ENCODE results near the gene CDK6. TPM values are rescaled to one million over a fixed set of nuclear protein-coding genes. Genes with fewer than 3 reads are reported as not detected.
A peak's percentile ranks its signal among the peaks of the same experiment; 100 is the strongest.

The CDK6 gene
- total RNA-seq, 4 donors from 2014 or later, result 58.1 to 79.1 (median 68.3) TPM

DNA sequence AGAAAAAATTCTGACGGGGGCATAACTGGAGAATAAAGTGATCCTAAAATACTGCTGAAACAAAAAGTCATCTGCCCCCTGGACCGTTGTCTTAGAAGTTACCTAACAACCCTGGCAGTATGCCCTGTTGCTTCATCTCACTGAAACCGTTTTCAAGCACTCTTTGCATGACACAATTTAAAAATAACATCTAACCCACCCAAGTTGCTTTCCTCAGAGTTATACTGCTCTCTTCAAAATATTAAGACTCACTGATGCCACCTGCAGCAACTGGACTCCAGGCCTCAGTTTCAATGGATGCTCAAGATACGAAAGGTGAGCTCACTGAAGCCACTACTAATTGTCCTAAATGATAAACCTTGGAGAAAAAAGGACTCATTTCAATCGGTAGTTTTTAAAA lies 57.4 kb downstream of the CDK6 start:
- H3K36me3 ChIP-seq, result no peaks in the 10 kb centered on the region
- H3K27ac ChIP-seq, result no peak overlapping the region
- TF ChIP-seq CTCF (IDR thresholded peaks at IDR 0.05) (no peak), POLR2A (IDR thresholded peaks at IDR 0.05) (no peak), POLR2AphosphoS5 (IDR thresholded peaks at IDR 0.05) (no peak), EP300 (IDR thresholded peaks at IDR 0.05) (no peak)
- no peak overlapping the region for H3K4me3 ChIP-seq
- no peaks in the 10 kb centered on the region for H3K9me3 ChIP-seq
- WGBS, result 49% methylated on average over 5 of the region's 5 CpGs
- H3K4me1 ChIP-seq, result peaks cover 21% of the 10 kb centered on the region
- no peaks in the 10 kb centered on the region for H3K27me3 ChIP-seq
- DNase-seq (ENCODE audit: low spot score in 2 of 2), result peak in 1 of 2 donors; percentile 77

GRCh38 chr7:92777993-92778392 lies 58.4 kb downstream of the CDK6 start:
- H3K4me3 ChIP-seq, result no peak overlapping the region
- H3K36me3 ChIP-seq, result peaks cover 8% of the 10 kb centered on the region
- no peak for DNase-seq (ENCODE audit: low spot score in 2 of 2)
- peaks cover 21% of the 10 kb centered on the region for H3K4me1 ChIP-seq
- WGBS, result 90% methylated on average over 1 of the region's 1 CpG
- no peak overlapping the region for H3K27ac ChIP-seq
- H3K27me3 ChIP-seq, result no peaks in the 10 kb centered on the region
- TF ChIP-seq POLR2AphosphoS5 (IDR thresholded peaks at IDR 0.05) (no peak), CTCF (IDR thresholded peaks at IDR 0.05) (no peak), EP300 (IDR thresholded peaks at IDR 0.05) (no peak), POLR2A (IDR thresholded peaks at IDR 0.05) (no peak)
- no peaks in the 10 kb centered on the region for H3K9me3 ChIP-seq

DNA sequence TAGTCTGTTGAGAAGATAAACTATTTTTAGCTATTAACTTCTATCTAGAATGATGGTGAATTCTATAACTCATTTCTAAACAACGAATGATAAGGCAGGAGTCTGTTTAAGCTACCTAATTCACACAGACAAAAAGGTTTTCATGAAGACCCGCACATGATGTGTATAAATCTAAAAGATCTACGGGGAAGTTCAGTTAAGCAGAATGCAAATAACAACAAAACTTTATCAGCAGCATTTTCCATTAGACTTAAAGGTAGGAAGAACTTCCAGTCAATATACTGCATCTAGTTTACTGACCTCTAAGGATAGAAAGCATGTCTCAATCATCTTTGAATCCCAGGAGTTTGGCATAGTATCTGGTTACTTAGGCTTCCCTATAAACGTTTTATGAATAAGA lies 62.6 kb downstream of the CDK6 start:
- Histone ChIP-seq H3K27ac (no peak overlapping the region), H3K36me3 (peaks cover 13% of the 10 kb centered on the region), H3K9me3 (no peaks in the 10 kb centered on the region), H3K4me3 (no peak overlapping the region), H3K27me3 (no peaks in the 10 kb centered on the region), H3K4me1 (no peaks in the 10 kb centered on the region)
- WGBS, result 75% methylated on average over 4 of the region's 4 CpGs
- no peak for TF ChIP-seq CTCF (IDR thresholded peaks at IDR 0.05)
- TF ChIP-seq POLR2A (IDR thresholded peaks at IDR 0.05), result no peak
- TF ChIP-seq EP300 (IDR thresholded peaks at IDR 0.05), result no peak
- TF ChIP-seq POLR2AphosphoS5 (IDR thresholded peaks at IDR 0.05), result no peak
- DNase-seq (ENCODE audit: low spot score in 2 of 2), result no peak

DNA sequence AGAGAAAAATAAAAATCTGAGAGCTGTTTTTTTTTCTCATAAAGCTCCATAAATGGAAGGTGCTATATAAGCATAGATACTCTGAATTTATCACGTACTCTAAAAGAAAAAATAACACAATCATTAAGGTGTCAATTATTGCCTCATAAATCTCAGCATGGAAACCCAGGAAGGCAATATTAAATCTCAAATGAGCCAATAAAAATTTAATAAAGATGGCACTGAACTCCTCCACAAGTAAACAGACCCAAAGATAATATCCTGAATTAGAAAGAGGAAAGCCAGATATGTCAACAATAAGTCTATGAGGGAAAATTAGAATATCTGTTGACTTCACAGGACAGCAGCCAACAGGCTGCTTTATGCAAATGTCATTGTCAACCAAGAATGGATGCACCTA lies 66.5 kb downstream of the CDK6 start:
- Histone ChIP-seq H3K36me3 (peaks cover 13% of the 10 kb centered on the region), H3K27me3 (no peaks in the 10 kb centered on the region), H3K4me1 (peaks cover 12% of the 10 kb centered on the region), H3K4me3 (no peak overlapping the region), H3K27ac (no peak overlapping the region), H3K9me3 (no peaks in the 10 kb centered on the region)
- WGBS, result 94% methylated on average over 1 of the region's 1 CpG
- DNase-seq (ENCODE audit: low spot score in 2 of 2), result no peak
- TF ChIP-seq CTCF (IDR thresholded peaks at IDR 0.05) (no peak), POLR2A (IDR thresholded peaks at IDR 0.05) (no peak), EP300 (IDR thresholded peaks at IDR 0.05) (no peak), POLR2AphosphoS5 (IDR thresholded peaks at IDR 0.05) (no peak)

GRCh38 chr7:92769394-92769699 lies 67.0 kb downstream of the CDK6 start:
- Histone ChIP-seq H3K9me3 (no peaks in the 10 kb centered on the region), H3K4me3 (no peak overlapping the region), H3K36me3 (peaks cover 13% of the 10 kb centered on the region), H3K27me3 (no peaks in the 10 kb centered on the region), H3K4me1 (peaks cover 12% of the 10 kb centered on the region), H3K27ac (no peak overlapping the region)
- no peak for DNase-seq (ENCODE audit: low spot score in 2 of 2)
- TF ChIP-seq CTCF (IDR thresholded peaks at IDR 0.05) (no peak), POLR2A (IDR thresholded peaks at IDR 0.05) (no peak), POLR2AphosphoS5 (IDR thresholded peaks at IDR 0.05) (no peak), EP300 (IDR thresholded peaks at IDR 0.05) (no peak)
